Heart right ventricle (tissue), 16 donors: ENCODE data around the gene NRXN3. TPM values are rescaled to one million over a fixed set of nuclear protein-coding genes. Genes with fewer than 3 reads are reported as not detected.

Experiments used
- ATAC-seq, 8 donors: fragments of 200-7000 bp; cut with Tn5 transposase; one replicate each; pipeline ENCODE4 v1.9.1; 2020; ENCODE audit warnings: mild to moderate bottlenecking in 8 of 8, moderate library complexity in 8 of 8, moderate number of reproducible peaks in 1 of 8
- DNase-seq, 2 donors: peaks; one replicate each; pipeline ENCODE4 v3.0.0-alpha.2; 2020
- H3K27ac ChIP-seq, 10 donors: fragments of 200-600 bp; sonication (generic) in 2 of 10; one replicate each; pipeline versions ENCODE4 v1.5.0 to v1.8.0; 2020 to 2022; ENCODE audit warnings: mild to moderate bottlenecking in 3 of 10
- H3K27me3 ChIP-seq, 7 donors: fragments of 200-600 bp; one replicate each; pipeline ENCODE4 v1.8.0; 2021 to 2022; ENCODE audit warnings: mild to moderate bottlenecking in 2 of 7
- H3K36me3 ChIP-seq, 9 donors: fragments of 200-600 bp; sonication (generic) in 1 of 9; one replicate each; pipeline versions ENCODE4 v1.5.0 to v1.8.0; 2020 to 2022; ENCODE audit warnings: mild to moderate bottlenecking in 2 of 9
- H3K4me1 ChIP-seq, 9 donors: fragments of 200-600 bp; sonication (generic) in 1 of 9; one replicate each; pipeline versions ENCODE4 v1.5.0 to v1.8.0; 2020 to 2022; ENCODE audit warnings: mild to moderate bottlenecking in 4 of 9
- H3K4me3 ChIP-seq, 10 donors: fragments of 200-600 bp; sonication (generic) in 2 of 10; one replicate each; pipeline versions ENCODE4 v1.5.0 to v1.8.0; 2020 to 2022; ENCODE audit warnings: mild to moderate bottlenecking in 7 of 10, moderate library complexity in 2 of 10
- H3K9me3 ChIP-seq, 11 donors: fragments of 200-600 bp in 10 of 11; sonication (generic) in 2 of 11; one replicate each; pipeline versions ENCODE4 v1.5.0 to v1.8.0; 2013 to 2022; ENCODE audit warnings: mild to moderate bottlenecking in 2 of 11, control low read depth in 1 of 11, moderate library complexity in 1 of 11
- WGBS, 2 donors: extraction: QIAGEN DNeasy Blood & Tissue Kit; methylation state at CpG; one replicate each; pipeline ENCODE4 v1.1.7; 2013; ENCODE audit warnings: inconsistent platforms in 1 of 2; 5-methylcytosine and 5-hydroxymethylcytosine counted together
- intact Hi-C, 10 donors: fragments of 100-400 bp; cut with DNase I; formaldehyde crosslinking; loops; one replicate each; pipeline versions ENCODE4 v1.11.1 to v1.14.2; 2022
- polyA plus RNA-seq, 2 donors: library from polyadenylated mRNA; stranded (reverse); fragments of 200-250 nt; gene quantifications; one replicate each; pipeline ENCODE4 v1.2.3, GENCODE V29; 2013
- total RNA-seq, 10 donors: library from RNA; stranded (reverse); fragmentation: NEBNext Ultra II Directional in 3 of 10; extraction: Animal tissue kit (Norgen Biotek cat#: 25700) in 3 of 10; gene quantifications; one replicate each; pipeline versions ENCODE4 v1.2.1 to v1.2.4, GENCODE V29; 2021 to 2023
- TF ChIP-seq, protein P1 (sequence below), 9 donors: fragments of 200-600 bp; sonication (generic) in 2 of 9; IDR thresholded peaks; one replicate each; pipeline versions ENCODE4 v1.5.0 to v1.8.0; 2021 to 2022; ENCODE audit warnings: antibody characterized with exemption in 9 of 9, mild to moderate bottlenecking in 5 of 9, moderate library complexity in 1 of 9
- donor health status: Arrhythmogenic right ventricular cardiomyopathy.
- donor health status: ischemic (EF 13 %, LVEDD 7.1; RV severe dilation, severe dysfunction).
- donor health status: healthy with polysubstance abuse.
- donor health status: DM: no; HTN: yes; CAD: no.
- donor health status: DM: no; HTN: no; CAD: no.
- donor health status: ischemic (EF 25% LVEDD 6.9; RV normal size, moderate dysfunction).
- donor health status: ischemic (EF 25% LVEDD 5.7; RV mildly dilated, moderate dysfunction).
- donor health status: healthy.
- donor health status: DM: yes; HTN: yes; CAD: no.
- donor health status: Ischemic cardiomyopathy.
- donor health status: ischemic (EF 35%, LVEDD 5.7; RV mildly dilated, moderate dysfunction).
- donor health status: nonischemic (EF 11% LVEDD 7.7; RV severe dilation, severe dysfunction).
- donor health status: DM: yes; HTN: yes; CAD: no.
- donor health status: PGD.
- donor health status: ischemic (EF 29% LVEDD 5.4; RV normal size, mild dysfunction).
- donor health status: nonischemic (EF 23%, LVEDD 6.1; RV moderate dilation, normal function).

NRXN3 gene
- total and polyA plus RNA-seq, 12 donors: 0.23 to 1.8 (median 0.87) TPM

DNA sequence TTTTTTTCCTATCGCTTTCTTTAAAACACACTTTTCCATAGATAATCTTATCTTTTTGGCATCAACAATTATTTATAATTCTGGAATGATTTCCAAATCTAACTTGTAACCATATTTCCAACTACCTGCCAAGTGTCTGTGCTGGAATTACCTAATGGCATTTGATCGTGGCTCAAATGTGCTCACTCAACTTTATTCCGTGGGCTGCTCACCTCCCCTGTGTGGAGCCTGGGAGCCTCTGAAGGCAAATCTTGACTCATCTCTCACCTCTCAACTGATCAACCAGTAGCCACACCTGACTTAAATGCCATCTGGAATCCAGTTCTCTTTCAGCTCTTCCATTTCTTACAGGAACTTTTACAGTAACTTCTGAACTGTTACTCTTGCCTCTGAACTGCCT, 1432.6 kb downstream of the NRXN3 start:
- Histone ChIP-seq H3K27me3 (no peaks in the 10 kb centered on the region), H3K4me3 (no peak overlapping the region), H3K36me3 (no peaks in the 10 kb centered on the region), H3K4me1 (no peaks in the 10 kb centered on the region), H3K27ac (no peak overlapping the region), H3K9me3 (no peaks in the 10 kb centered on the region)
- TF ChIP-seq, protein P1, sequence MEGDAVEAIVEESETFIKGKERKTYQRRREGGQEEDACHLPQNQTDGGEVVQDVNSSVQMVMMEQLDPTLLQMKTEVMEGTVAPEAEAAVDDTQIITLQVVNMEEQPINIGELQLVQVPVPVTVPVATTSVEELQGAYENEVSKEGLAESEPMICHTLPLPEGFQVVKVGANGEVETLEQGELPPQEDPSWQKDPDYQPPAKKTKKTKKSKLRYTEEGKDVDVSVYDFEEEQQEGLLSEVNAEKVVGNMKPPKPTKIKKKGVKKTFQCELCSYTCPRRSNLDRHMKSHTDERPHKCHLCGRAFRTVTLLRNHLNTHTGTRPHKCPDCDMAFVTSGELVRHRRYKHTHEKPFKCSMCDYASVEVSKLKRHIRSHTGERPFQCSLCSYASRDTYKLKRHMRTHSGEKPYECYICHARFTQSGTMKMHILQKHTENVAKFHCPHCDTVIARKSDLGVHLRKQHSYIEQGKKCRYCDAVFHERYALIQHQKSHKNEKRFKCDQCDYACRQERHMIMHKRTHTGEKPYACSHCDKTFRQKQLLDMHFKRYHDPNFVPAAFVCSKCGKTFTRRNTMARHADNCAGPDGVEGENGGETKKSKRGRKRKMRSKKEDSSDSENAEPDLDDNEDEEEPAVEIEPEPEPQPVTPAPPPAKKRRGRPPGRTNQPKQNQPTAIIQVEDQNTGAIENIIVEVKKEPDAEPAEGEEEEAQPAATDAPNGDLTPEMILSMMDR (IDR thresholded peaks at IDR 0.05): no peak
- ATAC-seq (no peak), DNase-seq (no peak)
- intact Hi-C loops: no loop called here
- 83 to 88% methylated on average over 3 of the region's 3 CpGs for WGBS, 2 donors

DNA sequence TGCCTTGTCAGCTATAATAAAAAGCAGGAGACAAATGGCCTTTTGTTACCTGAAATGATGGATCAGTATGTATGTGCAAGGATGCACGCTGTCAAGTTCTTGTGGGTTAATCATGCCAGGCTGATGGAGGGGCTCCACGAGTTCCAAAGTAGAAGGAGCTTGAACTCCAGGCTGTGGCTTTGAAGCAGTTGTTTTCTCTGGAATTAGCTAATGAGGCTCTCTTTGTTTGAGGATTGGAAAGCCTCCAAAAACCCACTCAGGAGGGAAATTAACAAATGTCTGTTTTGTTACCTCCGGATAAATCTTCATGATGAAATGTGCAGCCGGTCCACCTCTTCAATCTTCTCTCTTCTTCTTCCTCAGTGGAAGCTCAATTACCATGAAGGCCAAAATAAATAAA, 1435.7 kb downstream of the NRXN3 start:
- Histone ChIP-seq H3K9me3 (no peaks in the 10 kb centered on the region), H3K36me3 (no peaks in the 10 kb centered on the region), H3K4me1 (no peaks in the 10 kb centered on the region), H3K4me3 (no peak overlapping the region), H3K27ac (no peak overlapping the region), H3K27me3 (no peaks in the 10 kb centered on the region)
- TF ChIP-seq, protein P1 (IDR thresholded peaks at IDR 0.05): no peak
- ATAC-seq: no peak
- DNase-seq: no peak
- 51% methylated on average over 4 of the region's 4 CpGs for WGBS, 2 donors
- intact Hi-C loops: no loop called here

DNA sequence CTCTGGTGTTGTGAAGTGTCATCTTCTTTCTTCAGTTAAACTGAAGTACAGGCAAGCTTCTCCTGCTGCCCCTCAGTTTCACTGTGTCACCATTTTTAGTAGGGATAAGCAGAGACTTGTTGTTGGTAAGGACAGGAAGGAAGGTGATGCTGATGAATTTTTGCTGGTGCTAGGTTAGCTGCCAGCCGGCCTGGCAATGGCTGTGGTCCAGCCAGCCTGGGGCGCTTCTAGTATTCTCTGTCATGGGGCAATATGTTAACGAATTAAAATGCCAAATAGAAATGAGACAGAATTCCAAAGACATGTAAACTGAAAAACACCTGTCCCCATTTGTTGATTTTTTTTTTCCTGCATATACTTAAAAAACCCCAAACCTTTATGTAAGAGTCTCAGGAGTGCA, 1438.3 kb downstream of the NRXN3 start:
- DNase-seq: no peak
- no peak for ATAC-seq
- 77 to 85% methylated on average over 3 of the region's 3 CpGs for WGBS, 2 donors
- Histone ChIP-seq H3K27ac (no peak overlapping the region), H3K36me3 (no peaks in the 10 kb centered on the region), H3K9me3 (no peaks in the 10 kb centered on the region), H3K4me1 (no peaks in the 10 kb centered on the region), H3K27me3 (no peaks in the 10 kb centered on the region), H3K4me3 (no peak overlapping the region)
- TF ChIP-seq, protein P1 (IDR thresholded peaks at IDR 0.05): no peak
- intact Hi-C loops: no loop called here

DNA sequence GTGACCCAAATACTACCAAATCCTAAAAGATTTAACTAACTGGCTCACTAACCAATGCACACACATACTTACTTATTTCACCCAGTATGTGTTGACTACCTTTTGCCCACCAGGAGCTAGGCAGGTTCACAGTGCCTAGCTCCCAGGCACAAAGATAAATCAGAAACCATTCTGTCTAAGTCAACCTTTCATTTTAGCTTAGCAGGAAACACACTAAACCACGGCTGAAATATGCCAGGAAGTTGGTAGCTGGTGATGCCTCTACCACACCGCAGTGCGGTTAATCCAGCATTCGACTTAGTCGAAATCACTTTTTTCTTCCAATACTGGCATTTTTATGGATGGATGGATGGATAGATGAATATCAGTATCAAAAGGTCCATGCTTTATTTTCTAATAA, 1443.5 kb downstream of the NRXN3 start:
- no peaks in the 10 kb centered on the region for H3K4me1 ChIP-seq
- DNase-seq (no peak), ATAC-seq (no peak)
- H3K9me3 ChIP-seq: peaks cover 0 to 4% (median 0%) of the 10 kb centered on the region in 11 donors
- H3K4me3 ChIP-seq: no peak overlapping the region
- no peak overlapping the region for H3K27ac ChIP-seq
- TF ChIP-seq, protein P1 (IDR thresholded peaks at IDR 0.05): no peak
- no peaks in the 10 kb centered on the region for H3K27me3 ChIP-seq
- no peaks in the 10 kb centered on the region for H3K36me3 ChIP-seq
- WGBS, 2 donors: 85 to 86% methylated on average over 5 of the region's 5 CpGs
- intact Hi-C loops: no loop called here

DNA sequence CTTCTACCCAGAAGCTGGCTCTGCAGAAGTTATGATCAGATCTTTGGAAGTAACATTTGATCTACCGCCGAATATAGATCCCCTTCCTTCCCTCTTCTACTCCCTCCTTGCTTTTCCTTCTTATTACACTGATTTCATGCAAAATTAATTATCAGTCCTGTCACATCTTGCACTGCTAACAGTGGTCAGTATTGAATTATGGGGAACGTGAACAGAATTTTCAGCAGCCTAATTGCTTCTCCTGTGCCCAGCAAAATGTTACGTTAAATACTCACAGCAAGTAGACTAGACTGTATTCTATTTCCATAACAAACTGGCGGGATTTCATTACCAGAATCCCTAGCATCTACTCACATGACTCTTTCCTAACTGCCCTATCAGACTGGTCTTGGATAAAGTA, 1444.3 kb downstream of the NRXN3 start:
- ATAC-seq (no peak), DNase-seq (no peak)
- no peaks in the 10 kb centered on the region for H3K27me3 ChIP-seq
- no peaks in the 10 kb centered on the region for H3K36me3 ChIP-seq
- no peak overlapping the region for H3K4me3 ChIP-seq
- WGBS, 2 donors: 89 to 93% methylated on average over 5 of the region's 5 CpGs
- H3K4me1 ChIP-seq: no peaks in the 10 kb centered on the region
- H3K9me3 ChIP-seq: peaks cover 0 to 9% (median 0%) of the 10 kb centered on the region in 11 donors
- TF ChIP-seq, protein P1 (IDR thresholded peaks at IDR 0.05): no peak
- intact Hi-C loops: no loop called here
- H3K27ac ChIP-seq: no peak overlapping the region
